Measurements from ENCODE around the gene ME3.
"Not testable (repeated sequence)": the region's sequence is repeated elsewhere in the genome, so short reads cannot be mapped to it uniquely, and the experiment has no call there.

Gene ME3

GRCh38 chr11:86548271-86548917, 124.0 kb downstream of the ME3 start:
- Mint-ChIP-seq H3K9me3 (peaks cover 28% of the 10 kb centered on the region), H3K36me3 (ENCODE audit: low read depth) (no peaks in the 10 kb centered on the region), H3K4me3 (no peak overlapping the region), H3K4me1 (peaks cover 42% of the 10 kb centered on the region), H3K27ac (peak overlapping the region; percentile 58), H3K27me3 (ENCODE audit: low read depth, poor library complexity) (peaks cover 42% of the 10 kb centered on the region)
- DNase-seq = no peak
- TF ChIP-seq CTCF (IDR thresholded peaks at IDR 0.05) = no peak

GRCh38 chr11:86547727-86548126, 124.7 kb downstream of the ME3 start:
- Mint-ChIP-seq H3K36me3 (ENCODE audit: low read depth) (no peaks in the 10 kb centered on the region), H3K4me1 (peaks cover 42% of the 10 kb centered on the region), H3K9me3 (peaks cover 32% of the 10 kb centered on the region), H3K27ac (no peak overlapping the region), H3K4me3 (no peak overlapping the region), H3K27me3 (ENCODE audit: low read depth, poor library complexity) (peaks cover 43% of the 10 kb centered on the region)
- DNase-seq = no peak
- TF ChIP-seq CTCF (IDR thresholded peaks at IDR 0.05) = no peak

GRCh38 chr11:86541299-86541698, 131.1 kb downstream of the ME3 start:
- H3K36me3 Mint-ChIP-seq (ENCODE audit: low read depth); H3K4me1 Mint-ChIP-seq; H3K27ac Mint-ChIP-seq; H3K4me3 Mint-ChIP-seq; DNase-seq: not testable (repeated sequence)
- Mint-ChIP-seq H3K9me3 (peaks cover 32% of the 10 kb centered on the region), H3K27me3 (ENCODE audit: low read depth, poor library complexity) (peaks cover 27% of the 10 kb centered on the region)

GRCh38 chr11:86538223-86538548, 134.2 kb downstream of the ME3 start:
- H3K36me3 Mint-ChIP-seq (ENCODE audit: low read depth) = peaks cover 5% of the 10 kb centered on the region
- no peaks in the 10 kb centered on the region for H3K4me1 Mint-ChIP-seq
- no peak for TF ChIP-seq CTCF (IDR thresholded peaks at IDR 0.05)
- peaks cover 12% of the 10 kb centered on the region for H3K9me3 Mint-ChIP-seq
- peaks cover 19% of the 10 kb centered on the region for H3K27me3 Mint-ChIP-seq (ENCODE audit: low read depth, poor library complexity)
- no peak for DNase-seq
- no peak overlapping the region for H3K4me3 Mint-ChIP-seq
- no peak overlapping the region for H3K27ac Mint-ChIP-seq

- peak; percentile 29 for DNase-seq
- H3K4me1 Mint-ChIP-seq = no peaks in the 10 kb centered on the region
- H3K9me3 Mint-ChIP-seq = peaks cover 10% of the 10 kb centered on the region
- no peak overlapping the region for H3K4me3 Mint-ChIP-seq
- peaks cover 5% of the 10 kb centered on the region for H3K36me3 Mint-ChIP-seq (ENCODE audit: low read depth)
- H3K27ac Mint-ChIP-seq = no peak overlapping the region
- H3K27me3 Mint-ChIP-seq (ENCODE audit: low read depth, poor library complexity) = peaks cover 16% of the 10 kb centered on the region
- TF ChIP-seq CTCF (IDR thresholded peaks at IDR 0.05) = peak; percentile 8
Observed at GRCh38 chr11:86537541-86538222, 134.7 kb downstream of the ME3 start.

- no peak for DNase-seq
- Mint-ChIP-seq H3K4me3 (no peak overlapping the region), H3K36me3 (ENCODE audit: low read depth) (no peaks in the 10 kb centered on the region), H3K9me3 (peaks cover 4% of the 10 kb centered on the region), H3K4me1 (no peaks in the 10 kb centered on the region), H3K27ac (no peak overlapping the region), H3K27me3 (ENCODE audit: low read depth, poor library complexity) (peaks cover 4% of the 10 kb centered on the region)
- TF ChIP-seq CTCF (IDR thresholded peaks at IDR 0.05) = no peak
Observed at GRCh38 chr11:86535773-86536172, 136.6 kb downstream of the ME3 start.
